H9 (cell line): ENCODE measurements around the gene UBQLN4. TPM values are rescaled to one million over a fixed set of nuclear protein-coding genes. Genes with fewer than 3 reads are reported as not detected.

Experiments used
- DNase-seq: peaks from one replicate; pipeline ENCODE4 v3.0.0-alpha.2; 2017
- H2AFZ ChIP-seq: one replicate; pipeline ENCODE4 v1.6.1; 2013; ENCODE audit warnings: mild to moderate bottlenecking, low read length, control low read depth, moderate library complexity
- H2AK5ac ChIP-seq: 2 replicates; pipeline ENCODE4 v1.6.1; 2013; ENCODE audit warnings: low read length, control low read depth, mixed read lengths; ENCODE audit not compliant: insufficient read length
- H2BK120ac ChIP-seq: one replicate; pipeline ENCODE4 v1.6.1; 2013; ENCODE audit warnings: low read depth, mild to moderate bottlenecking, low read length, control low read depth, inconsistent platforms; ENCODE audit not compliant: poor library complexity, severe bottlenecking
- H2BK12ac ChIP-seq: 2 replicates; pipeline ENCODE4 v1.6.1; 2013; ENCODE audit warnings: low read length, control low read depth, mixed read lengths, low read depth; ENCODE audit not compliant: insufficient read length
- H2BK15ac ChIP-seq: 2 replicates; pipeline ENCODE4 v1.6.1; 2013; ENCODE audit warnings: low read depth, low read length, control low read depth
- H2BK20ac ChIP-seq: one replicate; pipeline ENCODE4 v1.6.1; 2013; ENCODE audit warnings: low read depth, mild to moderate bottlenecking, low read length, control low read depth, inconsistent platforms; ENCODE audit not compliant: poor library complexity, severe bottlenecking
- H2BK5ac ChIP-seq: 2 replicates; pipeline ENCODE4 v1.6.1; 2013; ENCODE audit warnings: low read length, control low read depth, mixed read lengths; ENCODE audit not compliant: insufficient read length
- H3K14ac ChIP-seq: 2 replicates; pipeline ENCODE4 v1.6.1; 2013; ENCODE audit warnings: low read length, control low read depth; ENCODE audit not compliant: insufficient read depth
- H3K18ac ChIP-seq: 2 replicates; pipeline ENCODE4 v1.6.1; 2013; ENCODE audit warnings: low read depth, mild to moderate bottlenecking, mixed read lengths, low read length, control low read depth; ENCODE audit not compliant: insufficient read length
- H3K23ac ChIP-seq: 2 replicates; pipeline ENCODE4 v1.6.1; 2013; ENCODE audit warnings: low read length, control low read depth, mixed read lengths, low read depth; ENCODE audit not compliant: insufficient read length
- H3K23me2 ChIP-seq: 2 replicates; pipeline ENCODE4 v1.6.1; 2013; ENCODE audit warnings: low read depth, mild to moderate bottlenecking, mixed read lengths, low read length, control low read depth; ENCODE audit not compliant: insufficient read length, poor library complexity, severe bottlenecking
- H3K27ac ChIP-seq: 2 replicates; pipeline ENCODE4 v1.5.1; 2013; ENCODE audit warnings: low read length, control low read depth, mixed read lengths, low read depth; ENCODE audit not compliant: insufficient read length
- H3K27me3 ChIP-seq: 2 replicates; pipeline ENCODE4 v1.6.1; 2013; ENCODE audit warnings: low read length, control low read depth, inconsistent platforms; ENCODE audit not compliant: insufficient read depth
- H3K4ac ChIP-seq: 2 replicates; pipeline ENCODE4 v1.6.1; 2013; ENCODE audit warnings: low read depth, mild to moderate bottlenecking, control low read depth, inconsistent platforms, low read length, moderate library complexity
- H3K4me1 ChIP-seq: 2 replicates; pipeline ENCODE4 v1.6.1; 2013; ENCODE audit warnings: low read length, control low read depth, inconsistent platforms; ENCODE audit not compliant: insufficient read depth
- H3K4me2 ChIP-seq: 2 replicates; pipeline ENCODE4 v1.6.1; 2013; ENCODE audit warnings: low read length, control low read depth, mixed read lengths; ENCODE audit not compliant: insufficient read length, insufficient read depth
- H3K56ac ChIP-seq: 2 replicates; pipeline ENCODE4 v1.6.1; 2013; ENCODE audit warnings: low read depth, mild to moderate bottlenecking, mixed read lengths, low read length, control low read depth; ENCODE audit not compliant: insufficient read length
- H3K79me1 ChIP-seq: 2 replicates; pipeline ENCODE4 v1.6.1; 2013; ENCODE audit warnings: low read depth, mild to moderate bottlenecking, moderate library complexity, low read length, control low read depth, inconsistent platforms; ENCODE audit not compliant: insufficient read depth, poor library complexity, severe bottlenecking
- H3K79me2 ChIP-seq: 2 replicates; pipeline ENCODE4 v1.6.1; 2013; ENCODE audit warnings: low read length, control low read depth, inconsistent platforms; ENCODE audit not compliant: insufficient read depth
- H3K9ac ChIP-seq: 2 replicates; pipeline ENCODE4 v1.6.1; 2013; ENCODE audit warnings: low read length, control low read depth, mixed read lengths; ENCODE audit not compliant: insufficient read length; ENCODE audit errors: extremely low read depth
- H3K9me3 ChIP-seq: one replicate; pipeline ENCODE4 v1.6.1; 2013; ENCODE audit warnings: low read depth, low read length, inconsistent platforms; ENCODE audit not compliant: control insufficient read depth
- H3T11ph ChIP-seq: one replicate; pipeline ENCODE4 v1.6.1; 2013; ENCODE audit warnings: mild to moderate bottlenecking, low read length, control low read depth, inconsistent platforms
- H4K20me1 ChIP-seq: one replicate; pipeline ENCODE4 v1.6.1; 2013; ENCODE audit not compliant: control insufficient read depth, insufficient read length, insufficient read depth
- H4K5ac ChIP-seq: 2 replicates; pipeline ENCODE4 v1.6.1; 2013; ENCODE audit warnings: low read depth, mild to moderate bottlenecking, mixed read lengths, low read length, control low read depth; ENCODE audit not compliant: insufficient read length
- H4K8ac ChIP-seq: replicated peaks from 2 replicates; pipeline ENCODE4 v1.6.1; 2013; ENCODE audit warnings: low read length, control low read depth, mixed read lengths, low read depth; ENCODE audit not compliant: insufficient read length
- H4K91ac ChIP-seq: 2 replicates; pipeline ENCODE4 v1.6.1; 2013; ENCODE audit warnings: low read depth, mild to moderate bottlenecking, moderate library complexity, mixed read lengths, low read length, control low read depth; ENCODE audit not compliant: insufficient read length
- H3K27ac Mint-ChIP-seq, 3 experiments: 2 replicates in 2 of 3; 3 replicates in 1 of 3; pipeline ENCODE4 v1.8.0; 2020 to 2021; ENCODE audit warnings: mixed read lengths in 3 of 3, mild to moderate bottlenecking in 1 of 3, moderate library complexity in 1 of 3
- H3K27me3 Mint-ChIP-seq: 2 replicates; pipeline ENCODE4 v1.8.0; 2021; ENCODE audit warnings: low read depth, mild to moderate bottlenecking, moderate library complexity, mixed read lengths
- H3K36me3 Mint-ChIP-seq, 3 experiments: 2 replicates in 2 of 3; 3 replicates in 1 of 3; pipeline ENCODE4 v1.8.0; 2020 to 2021; ENCODE audit warnings: low read depth in 3 of 3, mixed read lengths in 3 of 3; ENCODE audit not compliant: insufficient read depth in 1 of 3
- H3K4me1 Mint-ChIP-seq, 2 experiments: 2 replicates each; pipeline ENCODE4 v1.8.0; 2020; ENCODE audit warnings: mixed read lengths in 2 of 2
- H3K4me3 Mint-ChIP-seq, 2 experiments: 2 replicates in 1 of 2; 3 replicates in 1 of 2; pipeline ENCODE4 v1.8.0; 2020 to 2021; ENCODE audit warnings: mild to moderate bottlenecking in 2 of 2, mixed read lengths in 2 of 2, moderate library complexity in 1 of 2
- H3K9me3 Mint-ChIP-seq, 2 experiments: 2 replicates in 1 of 2; 3 replicates in 1 of 2; pipeline ENCODE4 v1.8.0; 2020; ENCODE audit warnings: mild to moderate bottlenecking in 2 of 2, mixed read lengths in 2 of 2, moderate library complexity in 1 of 2
- CTCF ChIP-seq: fragments of 200-600 bp; sonication (generic); conservative IDR thresholded peaks from 3 replicates; pipeline ENCODE4 v1.8.0; 2021; ENCODE audit warnings: antibody characterized with exemption, mild to moderate bottlenecking
- WGBS: extraction: QIAGEN DNeasy Blood & Tissue Kit; methylation state at CpG from one replicate; pipeline ENCODE4 v1.1.7; 2013; ENCODE audit warnings: missing lambda C conversion rate, low lambda C conversion rate, mixed read lengths; ENCODE audit not compliant: insufficient read length; ENCODE audit errors: extremely low coverage; 5-methylcytosine and 5-hydroxymethylcytosine counted together
- total RNA-seq: library from RNA; stranded (reverse); gene quantifications from 2 replicates; pipeline ENCODE4 v1.2.1, GENCODE V29; 2021

Gene UBQLN4
- total RNA-seq, 1 experiment from 2014 or later: 49.4 TPM

- Mint-ChIP-seq H3K36me3 (peaks cover 16 to 27% (median 23%) of the 10 kb centered on the region in 3 experiments), H3K27ac (peak overlapping the region in 1 of 3 experiments; percentile 12; a peak in 2 of 7 replicates), H3K27me3 (peaks cover 1% of the 10 kb centered on the region; the same call in 1 of the 2 replicates), H3K9me3 (no peaks in the 10 kb centered on the region; a peak in 1 of 5 replicates), H3K4me1 (peaks cover 24 to 31% of the 10 kb centered on the region in 2 experiments), H3K4me3 (peak overlapping the region in 1 of 2 experiments; percentile 63; a peak in 3 of 5 replicates)
- Histone ChIP-seq H3K27me3 (no peaks in the 10 kb centered on the region), H3K9ac (no peak overlapping the region), H2BK15ac (no peak overlapping the region), H3T11ph (no peak overlapping the region), H2BK20ac (no peak overlapping the region), H2BK12ac (no peak overlapping the region), H3K23me2 (peaks cover 14% of the 10 kb centered on the region), H2BK120ac (no peak overlapping the region), H3K14ac (no peak overlapping the region), H4K91ac (no peak overlapping the region), H4K20me1 (no peaks in the 10 kb centered on the region), H3K79me1 (peaks cover 4% of the 10 kb centered on the region), H4K5ac (no peak overlapping the region), H3K18ac (no peak overlapping the region), H2BK5ac (no peak overlapping the region), H3K23ac (no peak overlapping the region), H4K8ac (no peak overlapping the region), H2AFZ (no peak overlapping the region), H3K4ac (no peak overlapping the region), H2AK5ac (no peak overlapping the region), H3K79me2 (no peaks in the 10 kb centered on the region; the same call in 1 of the 2 replicates), H3K27ac (no peak overlapping the region), H3K56ac (no peak overlapping the region), H3K9me3 (no peaks in the 10 kb centered on the region), H3K4me1 (0 out of 2 replicates have a peak, but pooled peaks cover 2% of the 10 kb centered on the region), H3K4me2 (no peak overlapping the region)
- WGBS: no CpG with 5 or more reads among the region's 1 CpG
- no peak for TF ChIP-seq CTCF
- no peak for DNase-seq
Observed at GRCh38 chr1:156056326-156056849, 2.8 kb upstream of the UBQLN4 start.
